Activated CD4-positive, alpha-beta T cell treated with anti-CD3 and anti-CD28 coated beads, Interleukin-2, amount 10 ng/mL, durations not matched to agents 24 days and 14 days (primary cell): ENCODE measurements around the gene TBC1D9B. TPM values are rescaled to one million over a fixed set of nuclear protein-coding genes. Genes with fewer than 3 reads are reported as not detected.

ENCODE experiments used
- DNase-seq: peaks from one replicate; pipeline ENCODE4 v3.0.0; 2022
- H3K27ac Mint-ChIP-seq: one replicate; pipeline ENCODE4 v1.8.0; 2022; ENCODE audit warnings: mild to moderate bottlenecking, mixed read lengths
- H3K27me3 Mint-ChIP-seq: one replicate; pipeline ENCODE4 v1.8.0; 2022; ENCODE audit warnings: mixed read lengths
- H3K36me3 Mint-ChIP-seq: one replicate; pipeline ENCODE4 v1.8.0; 2022; ENCODE audit warnings: low read depth, mild to moderate bottlenecking, mixed read lengths
- H3K4me1 Mint-ChIP-seq: one replicate; pipeline ENCODE4 v1.8.0; 2021; ENCODE audit warnings: mixed read lengths
- H3K4me3 Mint-ChIP-seq: one replicate; pipeline ENCODE4 v1.8.0; 2022; ENCODE audit warnings: mild to moderate bottlenecking, moderate library complexity, mixed read lengths
- H3K9me3 Mint-ChIP-seq: one replicate; pipeline ENCODE4 v1.8.0; 2021; ENCODE audit warnings: mixed read lengths
- intact Hi-C: fragments of 100-400 bp; cut with micrococcal nuclease; formaldehyde crosslinking; loops from one replicate; pipeline ENCODE4 v1.15.1; 2023
- total RNA-seq: library from RNA; stranded (reverse); gene quantifications from 2 replicates; pipeline ENCODE4 v1.2.3, GENCODE V29; 2022

The TBC1D9B gene
- total RNA-seq, 1 donor from 2014 or later = 138 TPM

DNA sequence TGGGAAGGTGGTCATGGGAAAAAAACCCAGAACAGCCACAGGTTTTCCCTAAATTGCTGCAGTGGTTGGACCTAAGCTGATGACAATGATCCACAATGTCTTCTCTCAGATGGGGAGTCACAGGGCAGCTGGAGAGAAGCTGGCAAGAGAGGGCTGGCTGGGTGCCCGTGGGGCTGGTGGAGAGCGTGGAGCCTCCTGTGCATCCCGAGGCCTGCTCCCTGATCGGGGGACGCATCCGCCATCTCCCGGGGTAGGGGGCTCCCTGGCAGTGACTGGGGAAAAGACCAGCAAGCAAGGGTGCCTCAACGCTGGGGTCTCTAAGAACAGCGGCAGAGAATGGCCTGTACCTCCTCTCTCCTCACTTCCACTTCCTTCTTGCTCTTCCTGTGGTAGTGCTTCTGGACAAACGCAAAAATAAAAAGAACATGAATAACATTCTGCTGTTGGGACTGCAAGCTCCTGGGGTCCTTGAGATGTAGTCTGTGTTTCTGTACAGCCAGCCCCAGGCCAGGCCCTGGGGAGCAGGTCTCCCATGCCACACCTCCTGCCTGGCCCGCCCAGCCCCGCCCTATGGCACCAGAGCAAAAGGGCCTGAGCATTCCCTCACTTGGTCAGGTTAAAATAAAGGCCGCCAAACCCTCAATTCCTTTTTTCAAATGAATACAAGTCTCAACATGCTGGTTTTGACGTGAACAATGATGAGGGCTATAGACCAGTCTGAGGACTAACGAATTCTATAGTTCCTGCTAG, 42.0 kb downstream of the TBC1D9B start:
- no peak overlapping the region for H3K4me3 Mint-ChIP-seq
- peaks cover 2% of the 10 kb centered on the region for H3K4me1 Mint-ChIP-seq
- no peaks in the 10 kb centered on the region for H3K27me3 Mint-ChIP-seq
- H3K36me3 Mint-ChIP-seq = peaks cover 35% of the 10 kb centered on the region
- peak; percentile 51 for DNase-seq
- H3K27ac Mint-ChIP-seq = no peak overlapping the region
- no peaks in the 10 kb centered on the region for H3K9me3 Mint-ChIP-seq
- intact Hi-C loops = no loop called here

DNA sequence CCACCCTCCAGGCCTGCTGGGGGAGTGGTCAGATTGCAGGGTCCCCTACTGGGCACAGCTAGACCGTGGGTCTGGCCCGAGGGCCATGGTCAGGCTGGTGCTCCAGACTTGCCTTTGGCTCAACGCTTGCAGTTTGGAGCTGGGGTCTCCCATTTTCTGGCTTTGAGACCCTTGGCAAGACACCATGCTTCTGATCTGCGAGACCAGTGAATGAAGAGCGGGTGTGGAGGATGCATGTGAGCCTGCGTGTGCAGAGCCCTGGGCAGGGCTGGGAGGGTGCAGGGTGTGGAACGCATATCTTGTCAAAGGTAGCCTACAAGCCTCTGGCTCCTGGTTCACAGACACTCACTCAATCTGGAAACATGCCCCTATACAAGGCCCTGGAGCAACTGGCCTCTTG, 43.0 kb downstream of the TBC1D9B start:
- Mint-ChIP-seq H3K27ac (no peak overlapping the region), H3K36me3 (peaks cover 34% of the 10 kb centered on the region), H3K9me3 (no peaks in the 10 kb centered on the region), H3K27me3 (no peaks in the 10 kb centered on the region), H3K4me1 (peaks cover 5% of the 10 kb centered on the region), H3K4me3 (no peak overlapping the region)
- DNase-seq = no peak
- intact Hi-C loops = no loop called here

DNA sequence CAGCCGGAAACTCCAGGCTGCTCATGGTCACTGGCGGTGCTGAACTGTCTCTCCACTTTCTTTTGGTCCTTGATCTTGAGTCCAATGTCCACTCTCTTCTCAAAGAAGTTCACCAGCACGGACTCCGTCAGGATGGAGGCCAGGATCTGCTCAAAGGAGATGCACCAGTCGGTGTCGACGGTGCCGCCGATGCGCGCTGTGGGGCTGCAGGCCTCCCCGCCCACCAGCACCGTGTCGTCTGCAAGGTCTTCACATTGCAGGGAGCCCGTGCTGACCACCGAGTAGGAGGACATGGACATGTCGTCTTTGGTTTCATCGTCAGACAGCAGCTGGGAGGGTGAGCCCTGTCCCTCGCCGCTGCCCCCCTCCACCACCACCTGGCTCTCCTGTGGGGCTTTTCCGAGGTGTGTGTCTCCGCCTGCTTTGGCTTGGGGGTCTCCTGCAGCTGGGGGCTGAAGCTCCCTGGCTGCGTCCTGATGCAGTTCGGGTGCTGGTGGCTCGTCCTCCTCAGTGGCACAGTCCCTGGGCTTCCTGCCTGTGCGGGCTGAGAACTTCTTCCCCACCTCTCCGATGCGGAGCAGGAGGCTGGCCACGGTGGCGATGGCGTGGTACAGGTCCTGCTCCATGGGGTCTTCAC, 44.1 kb downstream of the TBC1D9B start:
- Mint-ChIP-seq H3K9me3 (no peaks in the 10 kb centered on the region), H3K4me3 (no peak overlapping the region), H3K27me3 (no peaks in the 10 kb centered on the region), H3K4me1 (peaks cover 5% of the 10 kb centered on the region), H3K36me3 (peaks cover 28% of the 10 kb centered on the region), H3K27ac (no peak overlapping the region)
- intact Hi-C loops = no loop called here
- DNase-seq = peak; percentile 53

GRCh38 chr5:179862891-179863290, 44.8 kb downstream of the TBC1D9B start:
- Mint-ChIP-seq H3K9me3 (no peaks in the 10 kb centered on the region), H3K4me3 (no peak overlapping the region), H3K27ac (no peak overlapping the region), H3K36me3 (peaks cover 23% of the 10 kb centered on the region), H3K4me1 (peaks cover 8% of the 10 kb centered on the region), H3K27me3 (no peaks in the 10 kb centered on the region)
- intact Hi-C loops = no loop called here
- no peak for DNase-seq

DNA sequence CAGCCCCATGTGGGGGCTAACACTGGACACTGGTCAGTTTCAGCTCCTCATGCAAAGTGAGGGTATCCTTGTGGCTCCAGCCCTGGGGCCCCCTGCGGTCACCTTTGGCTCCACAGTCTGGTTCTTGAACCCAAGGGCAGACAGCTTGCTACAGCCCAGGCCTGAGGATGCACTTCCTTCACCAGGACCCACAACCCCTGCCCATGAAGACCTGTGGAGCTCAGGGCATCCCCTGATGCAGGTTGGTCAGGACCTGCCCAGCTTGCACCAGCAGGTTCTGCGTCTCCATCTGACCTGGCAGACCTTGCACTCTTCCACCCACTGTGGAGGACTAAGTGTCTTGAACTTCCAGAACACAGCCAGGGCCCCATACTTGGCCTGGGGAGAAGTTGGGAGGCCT, 45.4 kb downstream of the TBC1D9B start:
- Mint-ChIP-seq H3K9me3 (no peaks in the 10 kb centered on the region), H3K27me3 (no peaks in the 10 kb centered on the region), H3K4me3 (no peak overlapping the region), H3K4me1 (peaks cover 13% of the 10 kb centered on the region), H3K27ac (no peak overlapping the region), H3K36me3 (peaks cover 21% of the 10 kb centered on the region)
- intact Hi-C loops = no loop called here
- DNase-seq = no peak

DNA sequence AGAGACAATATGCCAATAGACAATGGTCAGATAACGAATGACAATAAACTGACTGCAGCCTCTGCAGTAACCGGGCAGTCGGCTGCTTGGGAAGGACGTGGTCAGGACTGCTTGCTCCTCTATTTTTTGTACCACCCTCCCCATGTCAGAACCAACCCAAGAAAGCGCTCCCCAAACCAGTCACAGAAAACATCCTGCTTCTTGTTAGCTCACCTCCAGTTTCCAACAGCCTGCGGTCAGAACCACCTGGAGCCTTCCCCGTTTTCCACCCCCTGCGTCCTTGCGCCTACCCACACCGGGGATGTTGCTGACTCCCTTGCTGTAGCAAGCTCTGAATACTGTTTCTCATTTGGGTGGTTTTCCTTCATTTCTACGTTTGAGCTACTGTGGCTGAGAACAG, 47.4 kb downstream of the TBC1D9B start:
- Mint-ChIP-seq H3K27ac (no peak overlapping the region), H3K9me3 (no peaks in the 10 kb centered on the region)
- intact Hi-C loops = no loop called here

GRCh38 chr5:179858586-179859427, 48.9 kb downstream of the TBC1D9B start, which contains the start of gene MRNIP:
Gene MRNIP (minus strand): TSS chr5:179858817. CDS start chr5:179858796, 21 bp downstream.
- Mint-ChIP-seq H3K36me3 (peaks cover 11% of the 10 kb centered on the region), H3K27me3 (no peaks in the 10 kb centered on the region), H3K4me1 (peaks cover 11% of the 10 kb centered on the region), H3K27ac (peak within 1 kb of the TSS; percentile 94), H3K9me3 (no peaks in the 10 kb centered on the region), H3K4me3 (peak within 1 kb of the TSS; percentile 98)
- intact Hi-C loops = loop anchor here (1.0 to 5.0 kb wide), 8 partner anchors 23 to 236 kb away; partner anchors contain the start of genes CANX, HNRNPH1, RNF130 and TBC1D9B
- peak; percentile 97 for DNase-seq

More for the DNA sequence above, 47.4 kb downstream of the TBC1D9B start:
- Mint-ChIP-seq H3K36me3 (peaks cover 19% of the 10 kb centered on the region), H3K4me3 (peak overlapping the region; percentile 66), H3K27me3 (no peaks in the 10 kb centered on the region), H3K4me1 (peaks cover 11% of the 10 kb centered on the region)
- peak; percentile 55 for DNase-seq

DNA sequence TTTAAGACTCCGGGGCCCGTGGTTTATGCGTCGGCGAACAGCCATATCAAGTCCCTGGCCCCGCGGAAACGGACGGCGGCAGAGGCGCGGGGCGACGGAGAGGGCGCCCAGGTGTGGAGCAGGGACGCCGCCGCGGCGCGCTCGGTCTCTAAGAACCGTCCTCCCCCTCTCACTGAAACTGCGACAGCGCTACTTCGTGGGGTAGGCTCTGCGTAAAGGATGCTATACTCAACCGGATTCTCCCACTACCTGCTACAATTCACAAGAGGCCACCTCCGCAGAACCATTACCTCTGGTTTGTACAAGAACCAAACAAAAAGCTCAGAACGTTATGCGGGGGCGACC, 49.5 kb downstream of the TBC1D9B start:
- intact Hi-C loops = loop anchor here (1.0 to 5.0 kb wide), 8 partner anchors 22 to 235 kb away; partner anchors contain the start of genes CANX, HNRNPH1, RNF130 and TBC1D9B
- peak; percentile 87 for DNase-seq
- no peaks in the 10 kb centered on the region for H3K27me3 Mint-ChIP-seq
- H3K4me3 Mint-ChIP-seq = peak overlapping the region; percentile 98
- peak overlapping the region; percentile 94 for H3K27ac Mint-ChIP-seq
- H3K9me3 Mint-ChIP-seq = no peaks in the 10 kb centered on the region
- peaks cover 11% of the 10 kb centered on the region for H3K4me1 Mint-ChIP-seq
- H3K36me3 Mint-ChIP-seq = peaks cover 9% of the 10 kb centered on the region

DNA sequence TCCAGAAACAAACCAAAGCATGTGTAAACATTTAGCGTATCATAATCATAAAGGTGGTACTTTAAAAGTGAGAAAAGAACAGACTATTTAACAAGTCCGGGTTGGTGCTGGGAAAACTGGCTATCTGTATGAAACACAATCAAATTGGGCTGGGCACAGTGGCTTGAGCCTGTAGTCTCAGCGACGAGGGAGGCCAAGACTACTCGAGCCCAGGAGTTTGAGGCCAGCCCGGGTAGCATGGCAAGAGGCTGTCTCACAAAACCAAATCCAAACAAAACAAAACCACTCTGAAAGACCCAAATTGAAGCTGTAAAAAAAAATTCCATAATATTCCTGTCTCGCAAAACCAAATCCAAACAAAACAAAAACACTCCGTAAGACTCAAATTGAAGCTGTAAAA, 53.3 kb downstream of the TBC1D9B start:
- intact Hi-C loops = no loop called here
- H3K27ac Mint-ChIP-seq = no peak overlapping the region
- H3K27me3 Mint-ChIP-seq = no peaks in the 10 kb centered on the region
- H3K9me3 Mint-ChIP-seq = no peaks in the 10 kb centered on the region
- no peak for DNase-seq
- peaks cover 11% of the 10 kb centered on the region for H3K4me1 Mint-ChIP-seq
- H3K36me3 Mint-ChIP-seq = peaks cover 23% of the 10 kb centered on the region
- H3K4me3 Mint-ChIP-seq = no peak overlapping the region

DNA sequence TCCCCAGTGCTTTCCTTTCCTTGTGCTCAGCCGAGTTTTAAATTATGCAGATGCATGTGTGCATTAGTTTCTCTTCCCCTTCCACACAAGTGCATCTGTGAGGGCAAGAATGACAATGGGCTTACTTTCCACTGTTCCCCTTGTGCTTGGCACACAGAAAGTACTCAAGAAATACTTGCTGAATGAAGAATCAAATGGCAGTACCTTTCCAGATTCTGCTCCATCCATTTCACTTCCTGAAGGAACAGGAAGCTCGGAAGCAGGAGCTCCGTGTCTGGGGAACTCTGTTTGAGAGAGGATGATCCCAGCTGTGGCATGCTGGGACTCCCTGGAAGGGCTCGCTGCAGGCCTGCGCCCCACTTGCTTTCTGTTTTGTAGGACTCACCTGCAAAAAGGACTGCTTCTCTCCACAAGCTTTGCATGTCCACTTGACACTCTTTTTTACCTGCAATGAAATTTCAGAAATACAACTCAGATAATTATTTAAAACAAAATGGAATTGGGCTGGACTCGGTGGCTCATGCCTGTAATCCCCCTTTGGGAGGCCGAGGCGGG, 54.6 kb downstream of the TBC1D9B start:
- Mint-ChIP-seq H3K36me3 (peaks cover 22% of the 10 kb centered on the region), H3K27ac (no peak overlapping the region), H3K9me3 (no peaks in the 10 kb centered on the region), H3K4me1 (peaks cover 10% of the 10 kb centered on the region), H3K4me3 (no peak overlapping the region), H3K27me3 (no peaks in the 10 kb centered on the region)
- DNase-seq = no peak
- intact Hi-C loops = no loop called here

- intact Hi-C loops = no loop called here
- peaks cover 8% of the 10 kb centered on the region for H3K4me1 Mint-ChIP-seq
Measured at GRCh38 chr5:179841621-179842020, 66.1 kb downstream of the TBC1D9B start.

DNA sequence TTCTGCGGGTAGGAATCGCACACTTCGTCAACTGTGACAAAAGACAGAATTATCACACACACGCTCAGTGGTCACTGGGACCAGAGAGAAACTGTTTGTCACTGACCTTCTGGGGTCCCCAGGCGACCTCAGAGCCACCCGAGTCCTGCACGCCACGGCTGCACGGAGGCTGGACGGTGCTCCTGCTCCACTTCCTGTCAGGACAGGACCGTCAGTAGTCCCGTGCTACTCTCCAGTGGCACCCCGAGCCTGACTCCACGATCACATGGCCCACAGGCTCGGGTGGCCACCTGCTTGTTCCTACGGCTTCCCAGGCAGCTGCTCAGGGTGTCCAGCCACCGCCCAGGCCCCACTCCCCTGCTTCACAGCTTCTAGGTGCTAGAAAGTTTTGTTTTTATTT, 66.9 kb downstream of the TBC1D9B start:
- no peak for DNase-seq
- Mint-ChIP-seq H3K27ac (no peak overlapping the region), H3K36me3 (peaks cover 35% of the 10 kb centered on the region), H3K27me3 (no peaks in the 10 kb centered on the region), H3K9me3 (no peaks in the 10 kb centered on the region), H3K4me1 (peaks cover 16% of the 10 kb centered on the region), H3K4me3 (no peak overlapping the region)
- intact Hi-C loops = no loop called here

More at GRCh38 chr5:179841621-179842020, 66.1 kb downstream of the TBC1D9B start:
- Mint-ChIP-seq H3K36me3 (peaks cover 31% of the 10 kb centered on the region), H3K4me3 (no peak overlapping the region), H3K27me3 (no peaks in the 10 kb centered on the region), H3K9me3 (peaks cover 3% of the 10 kb centered on the region), H3K27ac (no peak overlapping the region)
- no peak for DNase-seq

DNA sequence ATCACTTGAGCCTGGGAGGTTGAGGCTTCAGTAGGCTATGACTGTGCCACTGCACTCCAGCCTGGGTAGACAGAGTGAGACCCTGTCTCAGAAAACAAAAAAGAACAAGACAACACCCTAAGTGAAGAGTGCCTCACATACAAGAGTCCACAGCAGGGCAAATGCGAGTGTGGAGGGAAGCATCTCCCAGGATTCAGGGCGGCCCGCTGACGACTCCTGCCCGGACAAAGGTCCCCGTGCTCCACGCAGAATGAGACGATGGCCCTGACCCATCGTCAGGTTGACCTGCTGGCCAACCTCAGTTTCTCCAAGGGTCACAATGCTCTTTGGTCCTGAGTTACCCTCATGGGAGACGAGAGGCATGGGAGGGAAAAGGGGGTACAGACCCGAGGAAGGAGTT, 67.4 kb downstream of the TBC1D9B start:
- H3K27ac Mint-ChIP-seq = no peak overlapping the region
- no peak for DNase-seq
- no peaks in the 10 kb centered on the region for H3K9me3 Mint-ChIP-seq
- intact Hi-C loops = no loop called here
- H3K27me3 Mint-ChIP-seq = no peaks in the 10 kb centered on the region
- peaks cover 35% of the 10 kb centered on the region for H3K36me3 Mint-ChIP-seq
- H3K4me1 Mint-ChIP-seq = peaks cover 16% of the 10 kb centered on the region
- H3K4me3 Mint-ChIP-seq = no peak overlapping the region
